Transverse colon (tissue), 4 donors: ENCODE measurements around the gene LAD1. TPM values are rescaled to one million over a fixed set of nuclear protein-coding genes. Genes with fewer than 3 reads are reported as not detected.

ENCODE experiments used
- DNase-seq: peaks from one replicate; pipeline ENCODE4 v3.0.0-alpha.2; 2019
- H3K27ac ChIP-seq, 4 donors: fragments of 200-600 bp; sonication (generic); 2 replicates each; pipeline ENCODE4 v1.5.1; 2016 to 2018; ENCODE audit warnings: inconsistent platforms in 4 of 4
- H3K27me3 ChIP-seq: fragments of 200-600 bp; sonication (generic); 2 replicates; pipeline ENCODE4 v1.5.1; 2017; ENCODE audit warnings: inconsistent platforms
- H3K36me3 ChIP-seq, 4 donors: fragments of 200-600 bp; sonication (generic); 2 replicates each; pipeline ENCODE4 v1.5.1; 2017 to 2019; ENCODE audit warnings: inconsistent platforms in 4 of 4
- H3K4me1 ChIP-seq, 4 donors: fragments of 200-600 bp; sonication (generic); 2 replicates each; pipeline ENCODE4 v1.5.1; 2017 to 2020; ENCODE audit warnings: inconsistent platforms in 4 of 4
- H3K4me3 ChIP-seq, 4 donors: fragments of 200-600 bp; sonication (generic); 1 replicate in 1 of 4; 2 replicates in 3 of 4; pipeline versions ENCODE4 v1.5.1 to v1.6.1; 2017 to 2019; ENCODE audit warnings: inconsistent platforms in 4 of 4
- H3K9me3 ChIP-seq, 2 donors: fragments of 200-600 bp; sonication (generic); 2 replicates each; pipeline ENCODE4 v1.5.1; 2017 to 2019; ENCODE audit warnings: inconsistent platforms in 2 of 2
- EP300 ChIP-seq: sonication (generic); formaldehyde crosslinking; IDR thresholded peaks from one replicate; pipeline ENCODE4 v1.6.1; 2017; ENCODE audit warnings: antibody characterized with exemption, low read depth
- POLR2A ChIP-seq: fragments of 450-650 bp; IDR thresholded peaks from one replicate; pipeline ENCODE4 v1.6.1; 2016; ENCODE audit warnings: antibody characterized with exemption, mild to moderate bottlenecking, moderate library complexity
- POLR2AphosphoS5 ChIP-seq, 3 donors: sonication (generic); formaldehyde crosslinking; IDR thresholded peaks; one replicate each; pipeline ENCODE4 v1.6.1; 2016; ENCODE audit warnings: antibody characterized with exemption in 3 of 3
- WGBS, 2 donors: methylation state at CpG; one replicate each; pipeline ENCODE4 v1.1.5; 2018; ENCODE audit warnings: low coverage in 1 of 2; 5-methylcytosine and 5-hydroxymethylcytosine counted together
- in situ Hi-C, 4 donors: fragments of 200-750 bp; cut with MboI; loops; one replicate each; pipeline versions ENCODE4 v1.15.0 to v1.15.1; 2017; ENCODE audit warnings: low sequenced_read_pairs in 3 of 4, low pct_ligation_motif_present in 1 of 4, low pct_unique_long_range_greater_than_20kb in 1 of 4
- intact Hi-C: fragments of 100-400 bp; cut with DNase I; formaldehyde crosslinking; loops from one replicate; pipeline ENCODE4 v1.15.1; 2023; ENCODE audit warnings: low total_unique reads
- total RNA-seq, 4 donors: library from RNA; depleted of rRNA; stranded (reverse); fragments of >200 nt; gene quantifications; one replicate each; pipeline ENCODE4 v1.1.0, GENCODE V29; 2016
- TF ChIP-seq, protein P1 (sequence below), 5 experiments: fragments of 200-600 bp in 3 of 5; fragments of 450-650 bp in 2 of 5; sonication (generic) in 3 of 5; IDR thresholded peaks; 1 replicate in 2 of 5; 2 replicates in 3 of 5; pipeline ENCODE4 v1.5.1; 2016 to 2017; ENCODE audit warnings: antibody characterized with exemption in 5 of 5, inconsistent platforms in 3 of 5, mild to moderate bottlenecking in 2 of 5, moderate library complexity in 1 of 5

LAD1 gene
- total RNA-seq, 4 donors from 2014 or later, result 142 to 215 (median 177) TPM

DNA sequence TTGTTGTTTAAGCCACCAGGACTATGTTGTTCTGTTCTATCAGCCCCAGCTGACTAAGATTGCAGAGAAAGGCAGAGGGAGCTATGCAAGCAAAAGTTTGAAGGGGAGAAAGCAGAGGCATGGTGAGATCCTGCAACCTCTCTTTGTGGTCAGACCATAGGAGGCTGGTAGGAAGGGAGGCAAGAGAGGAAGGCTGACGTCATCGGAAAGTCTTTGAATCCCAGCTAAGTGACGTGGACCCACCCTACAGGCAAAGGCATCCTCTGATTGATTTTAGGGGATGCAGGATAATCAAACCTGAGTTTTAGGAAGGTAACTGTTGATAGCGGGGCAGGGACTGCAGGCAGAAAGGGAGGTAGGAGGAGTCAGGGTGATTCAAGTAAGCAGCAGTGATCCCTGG lies 45.7 kb upstream of the LAD1 start:
- Histone ChIP-seq H3K27me3 (no peaks in the 10 kb centered on the region), H3K9me3 (no peaks in the 10 kb centered on the region), H3K4me3 (no peak overlapping the region), H3K36me3 (no peaks in the 10 kb centered on the region), H3K4me1 (peaks cover 3 to 10% (median 5%) of the 10 kb centered on the region in 4 donors), H3K27ac (no peak overlapping the region)
- in situ Hi-C loops, result no loop called here
- 68 to 79% methylated on average over 4 of the region's 4 CpGs for WGBS, 2 donors
- DNase-seq, result no peak
- intact Hi-C loops, result loop anchor here (5.0 kb wide), 2 partner anchors 38 to 68 kb away; no protein-coding TSS in a partner anchor
- no peak for TF ChIP-seq EP300
- no peak for TF ChIP-seq POLR2AphosphoS5 (IDR thresholded peaks at IDR 0.05)
- TF ChIP-seq, protein P1, sequence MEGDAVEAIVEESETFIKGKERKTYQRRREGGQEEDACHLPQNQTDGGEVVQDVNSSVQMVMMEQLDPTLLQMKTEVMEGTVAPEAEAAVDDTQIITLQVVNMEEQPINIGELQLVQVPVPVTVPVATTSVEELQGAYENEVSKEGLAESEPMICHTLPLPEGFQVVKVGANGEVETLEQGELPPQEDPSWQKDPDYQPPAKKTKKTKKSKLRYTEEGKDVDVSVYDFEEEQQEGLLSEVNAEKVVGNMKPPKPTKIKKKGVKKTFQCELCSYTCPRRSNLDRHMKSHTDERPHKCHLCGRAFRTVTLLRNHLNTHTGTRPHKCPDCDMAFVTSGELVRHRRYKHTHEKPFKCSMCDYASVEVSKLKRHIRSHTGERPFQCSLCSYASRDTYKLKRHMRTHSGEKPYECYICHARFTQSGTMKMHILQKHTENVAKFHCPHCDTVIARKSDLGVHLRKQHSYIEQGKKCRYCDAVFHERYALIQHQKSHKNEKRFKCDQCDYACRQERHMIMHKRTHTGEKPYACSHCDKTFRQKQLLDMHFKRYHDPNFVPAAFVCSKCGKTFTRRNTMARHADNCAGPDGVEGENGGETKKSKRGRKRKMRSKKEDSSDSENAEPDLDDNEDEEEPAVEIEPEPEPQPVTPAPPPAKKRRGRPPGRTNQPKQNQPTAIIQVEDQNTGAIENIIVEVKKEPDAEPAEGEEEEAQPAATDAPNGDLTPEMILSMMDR (IDR thresholded peaks at IDR 0.05), result no peak
- TF ChIP-seq POLR2A, result no peak

DNA sequence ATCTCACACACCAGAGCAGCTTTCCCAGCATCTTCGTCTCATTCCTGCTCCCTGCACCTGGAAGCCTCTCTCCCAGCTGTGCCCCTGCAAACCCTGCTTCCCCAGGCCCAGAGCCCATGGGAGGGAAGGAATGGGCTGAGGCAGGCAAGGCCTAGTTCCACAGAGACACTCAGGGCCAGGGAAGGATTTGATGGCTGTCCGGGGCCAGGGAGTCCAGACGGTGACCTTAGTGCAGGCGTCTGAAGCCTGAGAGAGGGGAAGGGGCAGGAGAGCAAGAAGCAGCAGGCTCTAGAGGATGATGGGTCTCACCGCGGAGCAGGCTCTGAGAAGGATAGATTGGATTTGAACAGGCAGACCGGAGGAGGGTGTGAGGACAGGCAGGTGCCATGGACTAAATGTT lies 44.6 kb upstream of the LAD1 start:
- Histone ChIP-seq H3K27me3 (no peaks in the 10 kb centered on the region), H3K27ac (no peak overlapping the region), H3K36me3 (no peaks in the 10 kb centered on the region), H3K4me1 (peaks cover 3 to 10% (median 5%) of the 10 kb centered on the region in 4 donors), H3K4me3 (no peak overlapping the region), H3K9me3 (no peaks in the 10 kb centered on the region)
- in situ Hi-C loops, result no loop called here
- intact Hi-C loops, result no loop called here
- no peak for TF ChIP-seq POLR2AphosphoS5 (IDR thresholded peaks at IDR 0.05)
- TF ChIP-seq EP300, result no peak
- TF ChIP-seq, protein P1 (IDR thresholded peaks at IDR 0.05), result no peak
- TF ChIP-seq POLR2A, result no peak
- 91 to 94% methylated on average over 4 to 7 of the region's 7 CpGs for WGBS, 2 donors
- no peak for DNase-seq

DNA sequence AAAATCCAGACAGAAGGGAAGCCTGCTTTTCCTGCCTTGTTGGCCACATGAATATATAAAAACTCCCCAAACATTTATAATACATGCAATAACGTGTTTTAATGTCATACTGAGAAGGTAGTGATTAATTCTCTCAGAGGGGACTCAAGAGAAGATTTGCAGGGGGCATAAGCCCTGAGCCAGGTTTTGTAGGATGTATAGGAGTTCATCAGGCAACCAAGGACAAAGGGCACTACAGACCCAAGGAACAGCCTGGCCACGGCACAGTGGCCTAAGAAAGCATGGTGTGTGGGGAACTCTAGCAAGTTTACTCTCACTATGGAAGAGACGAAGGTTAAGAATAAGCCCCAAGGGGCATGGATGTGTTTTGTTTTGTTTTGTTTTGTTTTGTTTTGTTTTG lies 37.8 kb upstream of the LAD1 start:
- no peaks in the 10 kb centered on the region for H3K36me3 ChIP-seq
- H3K27me3 ChIP-seq, result peaks cover 4% of the 10 kb centered on the region
- TF ChIP-seq, protein P1 (IDR thresholded peaks at IDR 0.05), result no peak
- TF ChIP-seq POLR2A (no peak), EP300 (no peak), POLR2AphosphoS5 (IDR thresholded peaks at IDR 0.05) (no peak)
- DNase-seq, result no peak
- H3K27ac ChIP-seq, result no peak overlapping the region
- in situ Hi-C loops, result no loop called here
- intact Hi-C loops, result no loop called here
- peaks cover 0 to 10% (median 8%) of the 10 kb centered on the region in 4 donors for H3K4me1 ChIP-seq
- WGBS, 2 donors, result 57% methylated on average over 3 of the region's 3 CpGs; no CpG with 5 or more reads in 1 of the 2 donors
- H3K4me3 ChIP-seq, result no peak overlapping the region
- no peaks in the 10 kb centered on the region for H3K9me3 ChIP-seq

DNA sequence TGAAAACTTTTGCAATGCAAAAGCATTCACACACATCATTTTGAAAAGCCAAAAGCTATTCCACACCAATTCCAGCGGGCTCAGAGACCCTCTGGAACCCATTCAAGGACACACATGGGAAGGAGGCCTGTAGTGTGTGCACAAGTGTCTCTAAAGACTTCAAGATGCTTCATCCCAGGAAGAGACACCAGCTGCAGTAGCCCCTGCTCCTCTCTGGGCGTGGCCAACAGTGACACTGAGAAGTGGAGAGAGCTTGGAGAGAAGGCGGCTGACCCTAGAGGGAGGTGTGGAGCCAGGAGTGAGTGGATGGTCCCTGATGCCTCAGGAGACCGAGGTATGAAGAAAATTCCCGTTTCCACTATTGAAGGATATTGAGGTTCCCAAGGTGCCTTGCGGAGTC lies 37.3 kb upstream of the LAD1 start:
- peaks cover 4% of the 10 kb centered on the region for H3K27me3 ChIP-seq
- no peak for TF ChIP-seq POLR2AphosphoS5 (IDR thresholded peaks at IDR 0.05)
- TF ChIP-seq EP300, result no peak
- TF ChIP-seq, protein P1 (IDR thresholded peaks at IDR 0.05), result no peak
- TF ChIP-seq POLR2A, result no peak
- DNase-seq, result no peak
- in situ Hi-C loops, result no loop called here
- no peaks in the 10 kb centered on the region for H3K36me3 ChIP-seq
- intact Hi-C loops, result no loop called here
- H3K9me3 ChIP-seq, result no peaks in the 10 kb centered on the region
- no peak overlapping the region for H3K4me3 ChIP-seq
- H3K4me1 ChIP-seq, result peaks cover 0 to 10% (median 8%) of the 10 kb centered on the region in 4 donors
- 61% methylated on average over 6 of the region's 6 CpGs; no CpG with 5 or more reads in 1 of the 2 donors for WGBS, 2 donors
- H3K27ac ChIP-seq, result no peak overlapping the region
